Thymus (tissue), 11 donors: ENCODE data around the gene PRCD. TPM values are rescaled to one million over a fixed set of nuclear protein-coding genes. Genes with fewer than 3 reads are reported as not detected.
A peak's percentile ranks its signal among the peaks of the same experiment; 100 is the strongest.
"Not testable (repeated sequence)": the region's sequence is repeated elsewhere in the genome, so short reads cannot be mapped to it uniquely, and the experiment has no call there.

ENCODE experiments used
- DNase-seq, 9 donors: peaks; one replicate each; pipeline ENCODE4 v3.0.0-alpha.2; 2013; ENCODE audit warnings: low spot score in 9 of 9, low read depth in 6 of 9, missing footprints in 1 of 9
- H3K27ac ChIP-seq, 2 donors: one replicate each; pipeline ENCODE4 v1.5.1; 2013; ENCODE audit warnings: control low read depth in 1 of 2, low read depth in 1 of 2, low read length in 1 of 2, mild to moderate bottlenecking in 1 of 2, moderate library complexity in 1 of 2
- H3K27me3 ChIP-seq, 2 donors: one replicate each; pipeline ENCODE4 v1.5.1; 2013; ENCODE audit warnings: low read length in 1 of 2; ENCODE audit not compliant: control insufficient read depth in 2 of 2, insufficient read depth in 1 of 2
- H3K36me3 ChIP-seq, 2 donors: one replicate each; pipeline ENCODE4 v1.5.1; 2013; ENCODE audit warnings: low read length in 1 of 2, mild to moderate bottlenecking in 1 of 2, moderate library complexity in 1 of 2; ENCODE audit not compliant: control insufficient read depth in 2 of 2, insufficient read depth in 2 of 2
- H3K4me1 ChIP-seq, 2 donors: one replicate each; pipeline ENCODE4 v1.5.1; 2013; ENCODE audit warnings: low read length in 2 of 2; ENCODE audit not compliant: control insufficient read depth in 2 of 2, insufficient read depth in 2 of 2
- H3K4me3 ChIP-seq, 2 donors: one replicate each; pipeline ENCODE4 v1.5.1; 2013; ENCODE audit warnings: low read length in 2 of 2, control low read depth in 1 of 2, mild to moderate bottlenecking in 1 of 2
- H3K9me3 ChIP-seq, 2 donors: one replicate each; pipeline ENCODE4 v1.5.1; 2013; ENCODE audit warnings: low read length in 1 of 2, mild to moderate bottlenecking in 1 of 2; ENCODE audit not compliant: control insufficient read depth in 2 of 2, insufficient read depth in 1 of 2
- WGBS: extraction: QIAGEN DNeasy Blood & Tissue Kit; methylation state at CpG from one replicate; pipeline ENCODE4 v1.1.7; 2013; 5-methylcytosine and 5-hydroxymethylcytosine counted together
- polyA plus RNA-seq: library from polyadenylated mRNA; stranded (reverse); fragments of 200-250 nt; gene quantifications from one replicate; pipeline ENCODE4 v1.2.3, GENCODE V29; 2013
- total RNA-seq: library from RNA; stranded (reverse); fragments of 120-200 nt; gene quantifications from one replicate; pipeline ENCODE4 v1.2.4, GENCODE V29; 2013
- donor health status: healthy.

PRCD gene
- total and polyA plus RNA-seq, 2 donors: 0.47 to 16.8 TPM

- H3K4me1 ChIP-seq: peaks cover 12 to 25% of the 10 kb centered on the region in 2 donors
- 95% methylated on average over 5 of the region's 5 CpGs for WGBS
- H3K27me3 ChIP-seq: no peaks in the 10 kb centered on the region
- H3K36me3 ChIP-seq: peaks cover 33 to 64% of the 10 kb centered on the region in 2 donors
- H3K9me3 ChIP-seq: no peaks in the 10 kb centered on the region
- peak overlapping the region in 1 of 2 donors; percentile 42 for H3K27ac ChIP-seq
- no peak overlapping the region for H3K4me3 ChIP-seq
- no peak for DNase-seq
Observed at GRCh38 chr17:76561799-76562268, 22.0 kb downstream of the PRCD start.

DNA sequence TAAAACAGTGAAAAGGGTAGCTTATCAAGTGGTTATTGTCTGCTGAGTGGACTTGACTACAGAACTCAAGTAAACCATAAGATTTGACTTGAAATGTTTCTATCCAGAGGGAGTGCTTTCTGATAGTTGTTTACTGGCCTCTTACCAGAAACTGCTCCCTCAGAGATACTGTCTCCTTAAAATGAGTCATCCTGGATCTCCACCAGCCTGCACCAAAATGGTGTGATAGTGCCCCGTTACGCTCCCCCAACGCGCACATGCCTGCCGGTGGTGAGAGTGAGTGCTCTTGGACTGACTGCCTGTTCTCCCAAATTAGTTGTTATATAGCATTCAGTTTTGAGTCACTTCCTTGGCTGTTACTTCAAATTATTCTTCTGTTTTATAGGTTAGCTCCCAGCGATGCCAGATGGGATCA, 22.9 kb downstream of the PRCD start:
- Histone ChIP-seq H3K36me3 (peaks cover 33 to 70% of the 10 kb centered on the region in 2 donors), H3K27ac (no peak overlapping the region), H3K4me3 (no peak overlapping the region), H3K27me3 (no peaks in the 10 kb centered on the region), H3K4me1 (peaks cover 12 to 32% of the 10 kb centered on the region in 2 donors), H3K9me3 (no peaks in the 10 kb centered on the region)
- DNase-seq: no peak
- 96% methylated on average over 6 of the region's 6 CpGs for WGBS

GRCh38 chr17:76563359-76563758, 23.5 kb downstream of the PRCD start:
- DNase-seq, H3K9me3 ChIP-seq, H3K27ac ChIP-seq, H3K4me3 ChIP-seq, H3K27me3 ChIP-seq: not testable (repeated sequence)
- peaks cover 8 to 32% of the 10 kb centered on the region in 2 donors for H3K4me1 ChIP-seq
- H3K36me3 ChIP-seq: peaks cover 36 to 70% of the 10 kb centered on the region in 2 donors
- 86% methylated on average over 2 of the region's 2 CpGs for WGBS

GRCh38 chr17:76564991-76565727, 25.3 kb downstream of the PRCD start:
- H3K27me3 ChIP-seq, DNase-seq, H3K27ac ChIP-seq, H3K9me3 ChIP-seq, H3K4me3 ChIP-seq: not testable (repeated sequence)
- peaks cover 34 to 59% of the 10 kb centered on the region in 2 donors for H3K36me3 ChIP-seq
- peaks cover 0 to 20% of the 10 kb centered on the region in 2 donors for H3K4me1 ChIP-seq
- 85% methylated on average over 8 of the region's 8 CpGs for WGBS

GRCh38 chr17:76565728-76566612, 26.1 kb downstream of the PRCD start:
- H3K9me3 ChIP-seq: no peaks in the 10 kb centered on the region
- H3K4me1 ChIP-seq: peaks cover 0 to 20% of the 10 kb centered on the region in 2 donors
- H3K36me3 ChIP-seq: peaks cover 30 to 54% of the 10 kb centered on the region in 2 donors
- no peak overlapping the region for H3K27ac ChIP-seq
- no peak overlapping the region for H3K4me3 ChIP-seq
- H3K27me3 ChIP-seq: peaks cover 0 to 8% of the 10 kb centered on the region in 2 donors
- DNase-seq: no peak
- WGBS: 98% methylated on average over 14 of the region's 14 CpGs

- WGBS: 97% methylated on average over 3 of the region's 3 CpGs
- peaks cover 24 to 48% of the 10 kb centered on the region in 2 donors for H3K36me3 ChIP-seq
- H3K4me3 ChIP-seq: no peak overlapping the region
- peaks cover 0 to 20% of the 10 kb centered on the region in 2 donors for H3K4me1 ChIP-seq
- H3K27ac ChIP-seq: no peak overlapping the region
- DNase-seq: no peak
- H3K27me3 ChIP-seq: peaks cover 0 to 8% of the 10 kb centered on the region in 2 donors
- no peaks in the 10 kb centered on the region for H3K9me3 ChIP-seq
Observed at GRCh38 chr17:76566613-76566943, 26.7 kb downstream of the PRCD start.

- WGBS: 95% methylated on average over 5 of the region's 5 CpGs
- Histone ChIP-seq H3K4me3 (no peak overlapping the region), H3K4me1 (peaks cover 0 to 17% of the 10 kb centered on the region in 2 donors), H3K36me3 (peaks cover 19 to 44% of the 10 kb centered on the region in 2 donors), H3K27ac (no peak overlapping the region), H3K9me3 (no peaks in the 10 kb centered on the region), H3K27me3 (peaks cover 0 to 8% of the 10 kb centered on the region in 2 donors)
- DNase-seq: no peak
Observed at GRCh38 chr17:76566988-76567431, 27.2 kb downstream of the PRCD start.

GRCh38 chr17:76567634-76568432, 28.0 kb downstream of the PRCD start:
- Histone ChIP-seq H3K9me3 (no peaks in the 10 kb centered on the region), H3K36me3 (peaks cover 21 to 37% of the 10 kb centered on the region in 2 donors), H3K4me1 (peaks cover 0 to 16% of the 10 kb centered on the region in 2 donors), H3K4me3 (no peak overlapping the region), H3K27ac (no peak overlapping the region), H3K27me3 (peaks cover 0 to 8% of the 10 kb centered on the region in 2 donors)
- WGBS: 57% methylated on average over 14 of the region's 14 CpGs
- no peak for DNase-seq
